ENCODE measurements around the gene TGFB2.

TGFB2 gene

GRCh38 chr1:218466341-218467010 lies 121.3 kb downstream of the TGFB2 start:
- H3K36me3 ChIP-seq (ENCODE audit: control insufficient read depth in 2 of 2, insufficient read depth in 2 of 2, low read length in 2 of 2) = no peaks in the 10 kb centered on the region
- no peak overlapping the region for H3K4me3 ChIP-seq (ENCODE audit: low read length in 2 of 2)
- no peak overlapping the region for H3K27ac ChIP-seq (ENCODE audit: low read depth in 2 of 2, low read length in 2 of 2)
- no peaks in the 10 kb centered on the region for H3K4me1 ChIP-seq (ENCODE audit: control insufficient read depth in 2 of 2, insufficient read depth in 2 of 2, low read length in 2 of 2)
- no peaks in the 10 kb centered on the region for H3K9me3 ChIP-seq (ENCODE audit: control insufficient read depth in 2 of 2, low read length in 2 of 2)
- no peak overlapping the region for H3K9ac ChIP-seq (ENCODE audit: low read depth in 1 of 2, low read length in 2 of 2)
- H3K27me3 ChIP-seq (ENCODE audit: control insufficient read depth in 2 of 2, insufficient read depth in 2 of 2, low read length in 2 of 2) = no peaks in the 10 kb centered on the region

DNA sequence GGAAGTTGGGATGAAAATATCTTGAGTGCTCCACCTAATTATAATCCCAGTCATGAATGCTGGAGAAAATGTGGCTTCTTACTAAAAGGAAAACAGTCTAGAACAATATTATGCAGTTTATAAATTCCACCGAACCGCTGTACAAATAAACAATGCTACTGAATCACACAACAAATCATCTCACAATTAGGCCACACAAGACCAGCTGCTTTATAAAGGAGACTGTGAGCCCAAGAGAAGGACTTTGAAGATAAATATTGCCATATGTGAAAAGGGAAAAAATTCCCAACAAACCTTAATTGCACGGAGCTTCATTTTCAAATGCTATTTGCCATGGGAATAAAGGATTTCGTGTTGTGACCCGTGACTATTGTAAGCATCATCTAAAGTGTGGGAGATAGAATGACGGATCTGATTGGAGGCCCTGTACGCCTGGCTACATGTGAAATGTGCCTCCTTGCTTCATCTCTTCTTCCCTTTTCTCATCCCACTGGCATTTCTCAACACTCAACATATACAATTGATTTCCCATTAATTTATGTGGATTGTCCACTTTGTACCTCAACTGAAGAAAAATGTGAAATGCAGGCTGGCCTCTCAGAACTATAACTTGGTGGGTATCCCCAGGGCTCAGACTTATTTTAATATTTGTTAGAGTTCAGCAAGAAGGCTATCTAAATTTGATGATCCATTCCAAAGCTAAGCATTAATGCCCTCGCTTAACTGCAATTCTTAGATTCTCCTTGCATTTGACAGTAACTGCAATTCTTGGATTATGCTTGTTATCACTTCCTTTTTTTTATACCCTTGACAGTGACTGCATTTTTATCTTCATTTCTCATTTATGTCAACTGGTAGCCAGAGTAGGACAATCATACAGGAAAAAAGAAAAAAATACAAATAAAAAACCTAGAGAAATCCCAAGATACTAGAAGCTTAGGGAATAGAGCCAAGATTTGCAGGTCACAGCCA lies 122.3 kb downstream of the TGFB2 start:
- no peak overlapping the region for H3K4me3 ChIP-seq (ENCODE audit: low read length in 2 of 2)
- no peak overlapping the region for H3K27ac ChIP-seq (ENCODE audit: low read depth in 2 of 2, low read length in 2 of 2)
- H3K4me1 ChIP-seq (ENCODE audit: control insufficient read depth in 2 of 2, insufficient read depth in 2 of 2, low read length in 2 of 2) = no peaks in the 10 kb centered on the region
- H3K9ac ChIP-seq (ENCODE audit: low read depth in 1 of 2, low read length in 2 of 2) = no peak overlapping the region
- H3K27me3 ChIP-seq (ENCODE audit: control insufficient read depth in 2 of 2, insufficient read depth in 2 of 2, low read length in 2 of 2) = no peaks in the 10 kb centered on the region
- H3K9me3 ChIP-seq (ENCODE audit: control insufficient read depth in 2 of 2, low read length in 2 of 2) = no peaks in the 10 kb centered on the region
- H3K36me3 ChIP-seq (ENCODE audit: control insufficient read depth in 2 of 2, insufficient read depth in 2 of 2, low read length in 2 of 2) = no peaks in the 10 kb centered on the region

DNA sequence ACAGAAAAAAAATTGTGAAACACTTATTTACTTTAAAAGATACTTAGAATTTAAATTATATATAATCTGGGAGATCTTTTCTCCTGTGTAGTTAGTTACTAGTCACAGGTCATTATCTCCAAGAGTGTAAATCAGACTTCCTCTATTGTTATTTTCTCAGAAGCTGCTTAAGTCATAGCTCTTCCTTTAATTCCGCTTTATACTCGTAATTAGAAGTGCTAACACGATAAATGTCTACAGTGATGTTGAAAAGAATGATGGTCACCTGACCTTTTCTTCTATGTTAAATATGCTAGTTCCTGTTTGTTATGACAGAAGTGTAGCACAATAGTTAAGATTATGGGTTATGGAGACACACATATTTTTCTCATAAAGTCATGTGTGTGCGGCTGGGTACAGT lies 123.6 kb downstream of the TGFB2 start:
- Histone ChIP-seq H3K9me3 (ENCODE audit: control insufficient read depth in 2 of 2, low read length in 2 of 2) (no peaks in the 10 kb centered on the region), H3K27ac (ENCODE audit: low read depth in 2 of 2, low read length in 2 of 2) (no peak overlapping the region), H3K4me3 (ENCODE audit: low read length in 2 of 2) (no peak overlapping the region), H3K4me1 (ENCODE audit: control insufficient read depth in 2 of 2, insufficient read depth in 2 of 2, low read length in 2 of 2) (no peaks in the 10 kb centered on the region), H3K27me3 (ENCODE audit: control insufficient read depth in 2 of 2, insufficient read depth in 2 of 2, low read length in 2 of 2) (no peaks in the 10 kb centered on the region), H3K36me3 (ENCODE audit: control insufficient read depth in 2 of 2, insufficient read depth in 2 of 2, low read length in 2 of 2) (no peaks in the 10 kb centered on the region), H3K9ac (ENCODE audit: low read depth in 1 of 2, low read length in 2 of 2) (no peak overlapping the region)

DNA sequence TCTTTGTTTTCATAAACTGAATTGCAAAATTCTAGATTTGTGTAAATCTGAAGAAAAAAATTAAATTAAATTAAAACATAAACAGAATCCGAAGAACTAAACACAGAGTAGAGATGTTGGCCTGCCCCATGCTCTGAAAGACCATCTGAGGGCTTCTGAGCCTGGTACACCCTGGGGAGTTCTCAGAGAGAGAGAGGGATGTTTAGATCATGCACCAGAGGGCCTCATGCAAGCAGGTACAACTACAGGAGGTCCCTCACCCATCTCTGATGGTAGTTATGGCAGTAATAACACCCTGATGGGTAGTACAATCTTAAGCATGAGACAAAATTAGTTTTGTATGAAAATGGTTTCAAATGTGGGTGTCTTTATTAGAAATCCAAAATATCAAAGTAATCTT lies 127.7 kb downstream of the TGFB2 start:
- no peak overlapping the region for H3K4me3 ChIP-seq (ENCODE audit: low read length in 2 of 2)
- no peaks in the 10 kb centered on the region for H3K27me3 ChIP-seq (ENCODE audit: control insufficient read depth in 2 of 2, insufficient read depth in 2 of 2, low read length in 2 of 2)
- no peak overlapping the region for H3K27ac ChIP-seq (ENCODE audit: low read depth in 2 of 2, low read length in 2 of 2)
- no peak overlapping the region for H3K9ac ChIP-seq (ENCODE audit: low read depth in 1 of 2, low read length in 2 of 2)
- no peaks in the 10 kb centered on the region for H3K9me3 ChIP-seq (ENCODE audit: control insufficient read depth in 2 of 2, low read length in 2 of 2)
- no peaks in the 10 kb centered on the region for H3K36me3 ChIP-seq (ENCODE audit: control insufficient read depth in 2 of 2, insufficient read depth in 2 of 2, low read length in 2 of 2)
- no peaks in the 10 kb centered on the region for H3K4me1 ChIP-seq (ENCODE audit: control insufficient read depth in 2 of 2, insufficient read depth in 2 of 2, low read length in 2 of 2)

- Histone ChIP-seq H3K27ac (ENCODE audit: low read depth in 2 of 2, low read length in 2 of 2) (no peak overlapping the region), H3K9me3 (ENCODE audit: control insufficient read depth in 2 of 2, low read length in 2 of 2) (no peaks in the 10 kb centered on the region), H3K4me3 (ENCODE audit: low read length in 2 of 2) (no peak overlapping the region), H3K4me1 (ENCODE audit: control insufficient read depth in 2 of 2, insufficient read depth in 2 of 2, low read length in 2 of 2) (no peaks in the 10 kb centered on the region), H3K36me3 (ENCODE audit: control insufficient read depth in 2 of 2, insufficient read depth in 2 of 2, low read length in 2 of 2) (no peaks in the 10 kb centered on the region), H3K9ac (ENCODE audit: low read depth in 1 of 2, low read length in 2 of 2) (no peak overlapping the region), H3K27me3 (ENCODE audit: control insufficient read depth in 2 of 2, insufficient read depth in 2 of 2, low read length in 2 of 2) (no peaks in the 10 kb centered on the region)
Observed at GRCh38 chr1:218473522-218473921, 128.4 kb downstream of the TGFB2 start.

- Histone ChIP-seq H3K9me3 (ENCODE audit: control insufficient read depth in 2 of 2, low read length in 2 of 2) (no peaks in the 10 kb centered on the region), H3K27ac (ENCODE audit: low read depth in 2 of 2, low read length in 2 of 2) (no peak overlapping the region), H3K4me1 (ENCODE audit: control insufficient read depth in 2 of 2, insufficient read depth in 2 of 2, low read length in 2 of 2) (no peaks in the 10 kb centered on the region), H3K4me3 (ENCODE audit: low read length in 2 of 2) (no peak overlapping the region), H3K36me3 (ENCODE audit: control insufficient read depth in 2 of 2, insufficient read depth in 2 of 2, low read length in 2 of 2) (no peaks in the 10 kb centered on the region), H3K9ac (ENCODE audit: low read depth in 1 of 2, low read length in 2 of 2) (no peak overlapping the region), H3K27me3 (ENCODE audit: control insufficient read depth in 2 of 2, insufficient read depth in 2 of 2, low read length in 2 of 2) (no peaks in the 10 kb centered on the region)
Observed at GRCh38 chr1:218474128-218474527, 129.0 kb downstream of the TGFB2 start.

DNA sequence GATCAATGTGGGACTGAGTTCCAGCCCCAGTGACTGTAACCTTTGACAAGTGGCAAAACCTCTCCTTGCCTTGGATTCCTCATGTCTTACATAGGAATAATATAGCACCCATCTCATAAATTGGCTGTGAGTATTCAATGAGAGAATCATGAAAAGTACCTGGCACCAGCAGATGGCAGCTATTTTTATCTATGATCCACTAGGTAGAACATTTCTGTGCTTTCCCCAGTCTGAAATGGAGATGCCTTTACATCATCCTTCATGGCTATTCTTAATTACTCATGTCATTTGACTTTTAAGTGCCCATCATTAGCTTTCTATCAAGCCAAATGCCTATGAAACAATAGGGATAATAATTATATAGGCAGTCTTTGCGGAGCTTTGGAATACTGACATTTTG lies 130.1 kb downstream of the TGFB2 start:
- Histone ChIP-seq H3K9me3 (ENCODE audit: control insufficient read depth in 2 of 2, low read length in 2 of 2) (no peaks in the 10 kb centered on the region), H3K27me3 (ENCODE audit: control insufficient read depth in 2 of 2, insufficient read depth in 2 of 2, low read length in 2 of 2) (no peaks in the 10 kb centered on the region), H3K27ac (ENCODE audit: low read depth in 2 of 2, low read length in 2 of 2) (no peak overlapping the region), H3K36me3 (ENCODE audit: control insufficient read depth in 2 of 2, insufficient read depth in 2 of 2, low read length in 2 of 2) (no peaks in the 10 kb centered on the region), H3K9ac (ENCODE audit: low read depth in 1 of 2, low read length in 2 of 2) (no peak overlapping the region), H3K4me1 (ENCODE audit: control insufficient read depth in 2 of 2, insufficient read depth in 2 of 2, low read length in 2 of 2) (no peaks in the 10 kb centered on the region), H3K4me3 (ENCODE audit: low read length in 2 of 2) (no peak overlapping the region)

GRCh38 chr1:218475699-218476098 lies 130.6 kb downstream of the TGFB2 start:
- no peaks in the 10 kb centered on the region for H3K36me3 ChIP-seq (ENCODE audit: control insufficient read depth in 2 of 2, insufficient read depth in 2 of 2, low read length in 2 of 2)
- H3K27me3 ChIP-seq (ENCODE audit: control insufficient read depth in 2 of 2, insufficient read depth in 2 of 2, low read length in 2 of 2) = no peaks in the 10 kb centered on the region
- H3K27ac ChIP-seq (ENCODE audit: low read depth in 2 of 2, low read length in 2 of 2) = no peak overlapping the region
- no peak overlapping the region for H3K4me3 ChIP-seq (ENCODE audit: low read length in 2 of 2)
- H3K4me1 ChIP-seq (ENCODE audit: control insufficient read depth in 2 of 2, insufficient read depth in 2 of 2, low read length in 2 of 2) = no peaks in the 10 kb centered on the region
- no peak overlapping the region for H3K9ac ChIP-seq (ENCODE audit: low read depth in 1 of 2, low read length in 2 of 2)
- H3K9me3 ChIP-seq (ENCODE audit: control insufficient read depth in 2 of 2, low read length in 2 of 2) = no peaks in the 10 kb centered on the region

GRCh38 chr1:218476385-218476784 lies 131.2 kb downstream of the TGFB2 start:
- H3K27me3 ChIP-seq (ENCODE audit: control insufficient read depth in 2 of 2, insufficient read depth in 2 of 2, low read length in 2 of 2) = no peaks in the 10 kb centered on the region
- no peak overlapping the region for H3K4me3 ChIP-seq (ENCODE audit: low read length in 2 of 2)
- no peaks in the 10 kb centered on the region for H3K4me1 ChIP-seq (ENCODE audit: control insufficient read depth in 2 of 2, insufficient read depth in 2 of 2, low read length in 2 of 2)
- no peaks in the 10 kb centered on the region for H3K36me3 ChIP-seq (ENCODE audit: control insufficient read depth in 2 of 2, insufficient read depth in 2 of 2, low read length in 2 of 2)
- H3K9me3 ChIP-seq (ENCODE audit: control insufficient read depth in 2 of 2, low read length in 2 of 2) = no peaks in the 10 kb centered on the region
- H3K27ac ChIP-seq (ENCODE audit: low read depth in 2 of 2, low read length in 2 of 2) = no peak overlapping the region
- no peak overlapping the region for H3K9ac ChIP-seq (ENCODE audit: low read depth in 1 of 2, low read length in 2 of 2)

- H3K9ac ChIP-seq (ENCODE audit: low read depth in 1 of 2, low read length in 2 of 2) = no peak overlapping the region
- no peak overlapping the region for H3K4me3 ChIP-seq (ENCODE audit: low read length in 2 of 2)
- H3K27me3 ChIP-seq (ENCODE audit: control insufficient read depth in 2 of 2, insufficient read depth in 2 of 2, low read length in 2 of 2) = no peaks in the 10 kb centered on the region
- H3K9me3 ChIP-seq (ENCODE audit: control insufficient read depth in 2 of 2, low read length in 2 of 2) = no peaks in the 10 kb centered on the region
- H3K27ac ChIP-seq (ENCODE audit: low read depth in 2 of 2, low read length in 2 of 2) = no peak overlapping the region
- no peaks in the 10 kb centered on the region for H3K36me3 ChIP-seq (ENCODE audit: control insufficient read depth in 2 of 2, insufficient read depth in 2 of 2, low read length in 2 of 2)
- no peaks in the 10 kb centered on the region for H3K4me1 ChIP-seq (ENCODE audit: control insufficient read depth in 2 of 2, insufficient read depth in 2 of 2, low read length in 2 of 2)
Observed at GRCh38 chr1:218478336-218478735, 133.2 kb downstream of the TGFB2 start.

All from mucosa of rectum (tissue), 2 donors.